GM21390 (cell line): ENCODE results near the gene WNK2.
"Not testable (repeated sequence)": the region's sequence is repeated elsewhere in the genome, so short reads cannot be mapped to it uniquely, and the experiment has no call there.

Source experiments
- ATAC-seq: cut with Tn5 transposase; IDR thresholded peaks from one replicate; pipeline ENCODE4 v1.9.1; 2021; ENCODE audit not compliant: unreplicated experiment

Gene WNK2

GRCh38 chr9:93233033-93233432, 49.1 kb downstream of the WNK2 start:
- no peak for ATAC-seq

DNA sequence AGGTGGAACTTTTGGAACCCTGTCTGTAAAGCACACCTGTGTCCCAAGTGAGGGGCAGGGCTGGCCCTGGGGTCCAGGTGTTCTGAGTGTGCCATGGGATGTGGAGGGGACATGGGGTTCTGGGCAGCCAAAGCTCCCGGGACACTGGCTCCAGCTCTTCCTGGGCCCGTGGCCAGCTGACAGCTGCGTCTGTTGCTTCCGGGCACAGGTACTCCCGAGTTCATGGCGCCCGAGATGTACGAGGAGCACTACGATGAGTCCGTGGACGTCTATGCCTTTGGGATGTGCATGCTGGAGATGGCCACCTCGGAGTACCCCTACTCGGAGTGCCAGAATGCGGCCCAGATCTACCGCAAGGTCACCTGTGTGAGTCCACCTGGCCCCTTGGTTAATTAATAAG, 50.7 kb downstream of the WNK2 start:
- no peak for ATAC-seq

DNA sequence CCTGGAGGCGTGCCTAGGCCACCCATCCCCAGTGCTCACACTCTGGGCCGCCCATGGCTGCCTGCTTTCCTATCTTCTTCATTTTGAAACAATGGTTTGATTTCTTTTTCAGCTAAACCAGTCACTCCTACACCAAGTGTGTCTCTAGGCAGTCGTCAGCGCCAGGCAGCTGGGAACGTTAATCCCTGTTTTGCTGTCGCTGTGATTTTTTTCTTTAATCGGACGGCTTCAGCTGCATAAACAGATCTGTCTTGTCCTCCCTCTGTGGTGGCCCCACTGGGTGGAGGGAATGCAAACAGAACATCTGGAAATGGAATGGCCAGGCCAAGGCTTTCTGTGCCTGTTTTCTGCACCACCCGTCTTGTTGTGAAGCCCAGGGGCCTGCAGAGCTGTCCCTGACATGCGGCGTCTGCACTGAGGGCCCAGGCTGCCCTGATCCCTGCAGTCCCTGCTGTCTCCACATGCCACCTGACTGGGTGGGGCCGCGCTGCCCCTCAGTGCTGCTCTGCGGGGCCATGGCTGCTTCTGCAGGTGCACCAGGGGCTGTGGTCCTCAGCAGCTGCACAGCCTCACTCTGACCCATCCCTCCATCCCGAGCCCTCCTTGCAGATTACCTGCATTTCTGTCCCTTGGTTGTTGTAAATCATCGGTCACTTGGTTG, 51.5 kb downstream of the WNK2 start:
- no peak for ATAC-seq

DNA sequence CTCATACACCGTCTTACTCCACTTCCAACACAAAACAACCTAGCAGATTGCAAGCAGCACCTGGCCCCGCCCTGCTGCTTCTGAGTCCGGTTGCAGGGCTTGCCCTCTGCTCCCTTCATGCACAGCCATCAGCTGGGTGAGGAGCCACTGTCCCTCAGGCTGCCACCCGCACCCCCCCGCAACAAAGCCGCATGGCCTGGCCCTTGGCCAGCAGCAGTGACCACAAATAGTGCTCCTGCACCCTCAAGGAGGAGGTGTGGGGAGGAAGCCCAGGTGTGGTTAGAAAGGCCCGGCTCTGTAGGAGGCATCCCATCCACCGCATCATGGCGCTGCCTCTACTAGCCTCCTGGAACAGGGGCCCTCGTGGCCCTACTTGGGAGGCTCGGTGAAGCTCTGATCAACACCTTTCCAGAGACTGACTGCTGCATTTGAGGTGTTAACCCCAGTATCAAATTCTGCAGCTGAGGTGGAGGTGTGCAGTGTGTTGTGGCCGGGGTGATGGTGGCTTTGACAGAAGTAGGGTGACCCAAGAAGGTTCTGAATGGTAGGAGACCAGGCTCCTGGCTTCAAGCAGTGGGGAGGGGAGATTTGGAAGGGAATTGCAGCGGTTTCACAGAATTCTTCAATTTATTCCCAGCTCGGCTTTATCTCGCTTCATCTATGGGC, 52.7 kb downstream of the WNK2 start:
- no peak for ATAC-seq

DNA sequence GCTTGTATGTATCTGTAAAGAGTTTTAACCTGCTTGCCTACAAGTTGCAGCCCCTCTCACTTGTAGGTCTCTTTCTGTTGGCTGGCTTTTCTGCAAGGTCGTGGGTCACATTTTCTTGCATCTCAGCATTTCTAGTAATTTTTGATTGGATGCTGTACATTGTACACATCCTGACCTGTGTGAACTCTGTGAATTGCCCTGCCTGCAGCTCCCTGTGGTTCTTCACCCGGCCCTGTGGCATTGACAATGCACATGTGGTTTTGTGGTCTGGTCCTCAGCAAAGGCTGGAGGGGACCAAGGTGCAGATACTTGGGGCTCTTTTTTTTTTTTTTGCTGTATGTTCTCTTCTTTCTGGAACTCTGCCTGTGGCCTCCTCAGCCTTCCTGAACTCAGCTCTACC, 53.6 kb downstream of the WNK2 start:
- no peak for ATAC-seq

DNA sequence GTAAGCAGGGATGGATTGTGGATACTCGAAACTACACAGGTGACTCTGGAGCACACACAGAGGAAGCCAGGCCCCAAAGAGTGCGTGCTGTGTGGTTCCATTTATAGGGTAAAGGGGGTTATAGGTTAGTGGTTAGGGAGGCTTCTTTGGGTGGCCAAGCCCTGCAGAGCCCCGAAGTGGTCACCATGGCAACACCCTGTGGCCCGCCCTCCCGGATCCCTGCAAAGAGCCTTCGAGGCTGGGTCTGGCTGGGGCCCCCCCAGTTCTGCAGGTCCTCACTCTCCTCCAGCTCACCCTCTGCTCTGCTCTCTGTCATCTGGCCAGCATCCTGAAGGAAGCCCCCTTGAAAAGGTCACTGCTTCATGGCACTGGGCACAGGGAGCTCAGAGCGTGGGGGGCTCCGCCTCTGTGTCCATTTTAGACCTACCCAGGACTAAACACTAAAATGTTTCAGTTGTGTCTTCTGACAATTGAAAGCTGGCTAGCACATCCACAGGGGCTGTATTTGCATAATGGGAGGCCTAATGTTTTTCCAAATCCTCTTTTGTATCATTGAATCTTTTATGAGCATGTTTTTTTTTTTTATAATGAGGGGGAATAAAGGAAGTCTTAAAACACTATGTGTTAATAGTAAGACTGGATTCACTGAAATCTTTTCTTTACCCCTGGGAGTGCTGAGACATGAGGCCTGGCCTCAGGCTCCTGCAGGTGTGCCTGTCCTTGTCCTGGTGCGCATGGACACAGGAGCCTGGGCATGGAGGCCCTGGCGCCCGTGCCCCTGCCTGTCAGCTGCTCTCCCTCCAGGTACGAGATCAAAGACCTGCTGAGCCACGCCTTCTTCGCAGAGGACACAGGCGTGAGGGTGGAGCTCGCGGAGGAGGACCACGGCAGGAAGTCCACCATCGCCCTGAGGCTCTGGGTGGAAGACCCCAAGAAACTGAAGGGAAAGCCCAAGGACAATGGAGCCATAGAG, 55.3 kb downstream of the WNK2 start:
- no peak for ATAC-seq

- no peak for ATAC-seq
Observed at GRCh38 chr9:93240891-93241334, 57.0 kb downstream of the WNK2 start.

- ATAC-seq: no peak
Observed at GRCh38 chr9:93243112-93243511, 59.2 kb downstream of the WNK2 start.

- ATAC-seq: no peak
Observed at GRCh38 chr9:93244101-93244500, 60.2 kb downstream of the WNK2 start.

- ATAC-seq: no peak
Observed at GRCh38 chr9:93244510-93245436, 60.8 kb downstream of the WNK2 start.

- ATAC-seq: no peak
Observed at GRCh38 chr9:93245437-93245970, 61.6 kb downstream of the WNK2 start.

GRCh38 chr9:93246111-93246510, 62.2 kb downstream of the WNK2 start:
- no peak for ATAC-seq

GRCh38 chr9:93246526-93246925, 62.6 kb downstream of the WNK2 start:
- no peak for ATAC-seq

DNA sequence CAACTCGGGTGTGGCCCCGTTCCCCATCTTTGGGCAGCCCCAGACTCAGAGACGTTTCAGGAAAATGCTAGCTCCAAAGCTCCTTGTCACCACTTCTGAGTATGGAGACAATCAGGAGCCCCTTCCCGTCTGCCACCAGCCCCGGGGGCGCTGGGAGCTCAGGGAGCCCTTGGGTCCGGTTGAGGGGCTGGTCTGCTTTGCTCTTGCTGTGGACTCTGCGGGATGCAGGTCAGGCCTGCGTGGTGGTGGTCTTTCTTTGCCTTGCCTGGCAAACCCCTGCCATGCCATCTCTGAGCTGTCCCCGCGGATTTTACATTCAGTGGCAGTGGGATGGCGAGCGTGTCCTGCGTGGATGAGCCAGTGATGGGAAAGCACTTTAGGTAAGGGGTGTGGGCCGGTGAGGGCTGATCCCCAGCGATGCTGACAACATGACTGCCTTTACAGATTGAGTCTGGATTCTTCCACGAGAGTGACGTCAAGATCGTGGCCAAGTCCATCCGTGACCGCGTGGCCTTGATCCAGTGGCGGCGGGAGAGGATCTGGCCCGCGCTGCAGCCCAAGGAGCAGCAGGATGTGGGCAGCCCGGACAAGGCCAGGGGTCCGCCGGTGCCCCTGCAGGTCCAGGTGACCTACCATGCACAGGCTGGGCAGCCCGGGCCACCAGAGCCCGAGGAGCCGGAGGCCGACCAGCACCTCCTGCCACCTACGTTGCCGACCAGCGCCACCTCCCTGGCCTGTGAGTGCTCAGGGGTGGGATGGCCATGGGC, 63.3 kb downstream of the WNK2 start:
- ATAC-seq: no peak

- ATAC-seq: no peak
Observed at GRCh38 chr9:93247892-93248291, 64.0 kb downstream of the WNK2 start.

DNA sequence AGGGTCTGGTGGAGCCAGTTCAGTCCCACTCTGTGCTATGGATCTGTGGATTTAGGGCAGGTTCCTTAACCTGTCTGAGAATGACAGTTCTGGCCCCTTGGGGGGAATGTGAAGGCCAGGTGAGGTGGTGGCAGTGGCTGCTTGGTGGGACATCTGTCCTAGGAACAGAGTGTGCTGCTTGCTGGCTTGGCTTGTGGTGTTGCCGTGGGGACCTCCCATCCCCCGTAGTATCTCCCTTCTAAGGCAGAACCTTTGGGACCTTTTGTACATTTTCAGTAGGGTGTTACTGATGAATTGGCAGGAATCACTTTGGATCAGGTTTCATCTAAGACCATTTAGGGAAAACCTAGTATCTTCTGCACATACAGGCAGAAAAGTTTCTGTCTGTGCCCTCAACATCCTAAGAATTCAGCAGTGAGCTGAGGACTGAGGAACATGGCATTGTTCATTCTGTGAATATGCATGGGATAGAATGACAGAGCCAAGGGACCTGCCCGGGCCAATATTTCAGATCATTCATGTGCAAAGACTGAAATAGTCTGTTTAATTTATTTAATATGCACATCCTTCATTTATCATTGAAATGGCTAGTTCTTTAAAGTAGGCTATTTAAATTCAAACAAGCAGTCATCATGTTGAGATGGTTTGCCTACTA, 64.6 kb downstream of the WNK2 start:
- ATAC-seq: no peak

DNA sequence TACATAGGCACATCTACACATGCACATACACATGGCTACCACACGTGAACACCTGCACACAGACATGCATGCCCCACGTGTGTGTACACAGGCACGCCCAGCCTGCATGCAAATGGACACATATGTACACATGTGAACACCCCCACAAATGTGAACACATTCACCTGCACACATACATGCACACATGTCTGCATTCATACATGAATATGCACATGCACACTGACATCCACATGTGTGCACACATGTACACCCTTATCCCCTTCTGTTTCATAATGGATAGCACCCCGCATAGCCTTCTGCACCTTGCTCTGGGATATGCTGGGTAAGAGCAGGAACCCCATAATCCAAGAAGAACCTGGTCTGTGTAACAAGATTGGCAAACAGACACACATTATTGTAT, 66.2 kb downstream of the WNK2 start:
- ATAC-seq: no peak

DNA sequence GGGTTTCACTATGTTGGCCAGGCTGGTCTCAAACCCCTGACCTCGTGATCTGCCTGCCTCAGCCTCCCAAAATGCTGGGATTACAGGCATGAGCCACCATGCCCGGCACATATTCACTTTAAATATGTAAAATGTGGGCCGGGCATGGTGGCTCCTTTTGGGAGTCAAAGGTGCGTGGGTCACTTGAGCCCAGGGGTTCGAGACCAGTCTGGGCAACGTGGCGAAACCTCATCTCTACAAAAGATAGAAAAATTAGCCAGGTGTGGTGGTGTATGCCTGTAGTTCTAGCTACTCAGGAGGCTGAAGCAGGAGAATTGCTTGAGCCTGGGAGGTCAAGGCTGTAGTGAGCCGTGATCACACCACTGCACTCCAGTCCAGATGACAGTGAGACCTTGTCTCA, 67.4 kb downstream of the WNK2 start:
- ATAC-seq: not testable (repeated sequence)

- ATAC-seq: no peak
Observed at GRCh38 chr9:93252116-93252780, 68.3 kb downstream of the WNK2 start.
